GM18861 (cell line): ENCODE results near the gene TMF1.
A peak's percentile ranks its signal among the peaks of the same experiment; 100 is the strongest.

ENCODE experiments used
- ATAC-seq: cut with Tn5 transposase; IDR thresholded peaks from one replicate; pipeline ENCODE4 v1.9.1; 2021; ENCODE audit not compliant: unreplicated experiment

TMF1 gene

DNA sequence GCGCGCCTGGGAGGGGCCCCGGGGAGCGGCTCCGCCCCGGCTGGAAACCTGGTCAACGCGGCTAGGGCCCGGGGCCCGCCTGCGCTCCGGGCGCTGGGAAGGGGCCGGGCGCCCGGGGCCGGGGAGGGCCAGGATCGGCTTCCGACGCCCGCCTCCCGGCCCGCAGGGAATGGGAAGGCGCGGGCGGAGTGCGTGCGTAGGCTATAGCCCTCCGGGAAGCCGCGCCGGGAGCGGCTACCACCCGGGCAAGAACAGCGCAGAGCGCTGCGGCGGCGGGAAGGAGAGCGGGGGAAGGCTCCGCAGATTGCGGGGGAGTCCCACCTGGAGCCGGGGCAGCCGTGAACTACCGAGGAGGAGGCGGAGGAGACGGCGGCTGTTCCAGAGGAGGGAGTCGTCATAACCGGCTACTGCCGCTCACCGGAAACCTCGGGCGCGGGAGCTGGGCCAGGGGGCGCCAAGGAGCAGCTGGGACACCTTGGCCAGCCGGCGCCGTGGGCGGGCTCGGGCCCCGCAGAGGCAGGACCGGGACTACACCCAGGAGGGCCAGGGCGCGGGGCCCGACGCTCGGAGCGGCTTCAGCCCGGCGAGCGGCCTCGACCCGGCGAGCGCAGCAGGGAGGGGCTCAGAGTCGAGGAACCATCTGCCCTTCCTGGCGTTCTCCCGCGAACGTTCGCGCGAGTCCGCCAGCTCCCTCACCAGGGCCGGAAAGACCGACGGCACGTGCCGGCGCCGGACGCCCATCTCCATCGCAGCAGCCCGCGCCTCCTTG, 38.7 kb downstream of the TMF1 start, which contains the start of gene EOGT:
Gene EOGT (minus strand): TSS at position 432 of the 769 bp plus-strand sequence. CDS start 3,838 bp downstream, outside the sequence.
- peak; percentile 66 for ATAC-seq

- peak; percentile 36 for ATAC-seq
These were observed 39.3 kb downstream of the TMF1 start for GRCh38 chr3:69012800-69013252.

DNA sequence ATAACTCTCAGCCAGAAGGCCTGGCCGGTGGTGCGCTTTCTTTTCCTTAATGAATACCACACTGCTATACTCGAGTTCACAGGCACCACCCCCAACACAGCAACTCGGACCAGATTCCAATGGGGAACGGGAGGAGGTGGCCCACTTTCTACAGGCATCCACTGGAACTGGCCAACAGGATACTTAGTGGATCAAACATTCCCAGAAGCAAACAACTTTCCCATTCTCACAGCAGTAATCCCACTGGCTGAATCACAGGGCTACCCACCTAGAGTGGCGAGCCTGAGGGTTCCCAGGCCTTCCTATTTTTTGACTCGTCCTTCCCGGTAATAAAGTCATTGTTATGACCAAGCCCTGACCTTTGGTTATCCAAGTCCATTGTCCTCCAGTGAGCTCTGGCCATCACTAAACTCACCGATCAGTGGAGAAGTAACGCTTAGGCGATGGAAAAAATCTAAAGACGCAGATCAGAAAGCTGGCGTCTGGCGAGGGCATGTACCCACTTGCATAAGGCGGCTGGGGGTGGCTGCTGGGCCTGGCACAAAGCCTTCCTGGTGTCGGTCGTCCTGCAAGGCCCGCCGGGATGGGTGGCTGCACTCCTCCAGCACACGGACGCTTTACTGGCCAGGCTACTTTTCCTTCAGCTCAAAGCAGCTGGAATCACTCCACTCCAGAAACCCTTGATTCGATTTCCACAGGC, 39.9 kb downstream of the TMF1 start:
- ATAC-seq = no peak

- no peak for ATAC-seq
These were observed 40.9 kb downstream of the TMF1 start for GRCh38 chr3:69011096-69011730.

DNA sequence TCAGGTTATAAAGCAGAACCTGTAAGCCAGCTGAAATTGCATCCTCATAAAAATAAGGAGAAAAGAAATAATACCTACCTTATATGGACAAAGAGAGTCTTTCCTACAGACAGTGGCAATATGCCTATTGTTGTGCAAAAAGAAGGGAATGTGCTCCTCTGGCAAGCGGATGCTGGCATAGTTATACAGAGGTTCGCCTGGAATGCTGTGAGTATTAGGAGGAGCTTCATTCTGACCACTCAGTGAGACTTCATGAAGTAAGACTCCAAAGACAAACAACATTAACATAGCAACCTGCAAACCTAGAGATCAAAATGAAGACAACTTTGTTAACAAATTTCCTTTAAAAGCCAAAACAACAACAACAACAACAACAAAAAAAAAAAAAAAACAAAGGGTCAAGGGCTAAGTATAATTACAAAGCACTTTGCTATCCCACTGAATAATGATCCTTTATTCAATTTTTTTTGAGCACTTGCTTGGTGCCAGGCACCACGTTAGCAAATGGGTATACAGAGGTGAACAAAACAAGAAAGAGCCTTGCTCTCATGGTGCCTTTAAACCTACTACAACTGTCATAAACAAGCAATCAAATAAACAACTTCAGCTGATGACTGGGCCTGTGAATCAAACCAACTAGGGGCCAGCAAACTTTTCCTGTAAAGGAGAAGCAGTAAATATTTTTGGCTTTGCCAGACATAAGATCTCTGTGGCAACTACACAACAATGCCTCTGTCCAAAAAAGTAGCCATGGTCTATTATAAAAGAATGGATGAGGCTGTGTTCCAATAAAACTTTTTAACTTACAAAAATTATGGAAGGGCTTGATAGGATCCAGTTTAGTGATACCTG, 42.3 kb downstream of the TMF1 start:
- no peak for ATAC-seq

DNA sequence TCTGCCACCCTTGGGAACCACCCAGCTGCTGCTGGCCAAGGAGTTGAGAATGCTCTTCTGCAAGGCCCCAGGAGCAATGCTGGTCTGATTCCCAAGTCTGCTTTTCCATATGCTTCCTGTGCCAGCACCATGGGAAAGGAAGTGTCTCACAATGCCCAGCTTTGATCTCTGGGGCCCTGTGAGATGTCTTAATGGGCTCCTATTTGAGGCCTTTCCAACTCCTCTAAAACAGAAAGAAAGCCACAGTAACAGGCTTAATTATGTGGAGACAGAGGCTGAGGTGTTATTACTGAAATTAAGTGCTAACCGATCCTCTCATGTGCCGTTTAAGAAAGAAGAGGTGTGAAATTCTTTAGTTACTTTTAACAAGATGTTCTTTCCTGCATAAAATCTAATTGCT, 43.2 kb downstream of the TMF1 start:
- no peak for ATAC-seq

- ATAC-seq = no peak
These were observed 46.2 kb downstream of the TMF1 start for GRCh38 chr3:69005791-69006482.

GRCh38 chr3:69005071-69005790, 46.9 kb downstream of the TMF1 start:
- ATAC-seq = no peak

GRCh38 chr3:69004138-69004537, 48.0 kb downstream of the TMF1 start:
- ATAC-seq = no peak

GRCh38 chr3:68999605-69000004, 52.5 kb downstream of the TMF1 start:
- no peak for ATAC-seq

- no peak for ATAC-seq
These were observed 53.0 kb downstream of the TMF1 start for GRCh38 chr3:68999158-68999557.

DNA sequence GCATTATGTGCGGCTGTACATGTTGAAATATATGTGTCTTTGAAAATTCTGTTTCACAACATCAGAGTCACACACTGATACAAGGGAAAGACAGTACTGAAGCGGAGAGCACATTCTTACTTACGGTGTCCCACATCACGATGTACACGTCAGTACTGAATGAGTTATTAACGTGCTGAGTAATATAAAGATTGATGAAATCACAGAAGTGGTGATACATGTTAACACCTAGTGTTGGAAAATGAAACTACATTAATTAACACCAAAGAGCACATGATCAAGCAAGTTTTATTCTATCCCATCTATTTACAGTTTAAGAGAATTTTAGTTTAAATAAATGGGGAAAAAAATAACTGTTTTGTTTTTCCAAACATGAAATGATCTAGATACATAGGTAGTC, 54.2 kb downstream of the TMF1 start:
- ATAC-seq = no peak

- no peak for ATAC-seq
These were observed 55.7 kb downstream of the TMF1 start for GRCh38 chr3:68996356-68996995.

DNA sequence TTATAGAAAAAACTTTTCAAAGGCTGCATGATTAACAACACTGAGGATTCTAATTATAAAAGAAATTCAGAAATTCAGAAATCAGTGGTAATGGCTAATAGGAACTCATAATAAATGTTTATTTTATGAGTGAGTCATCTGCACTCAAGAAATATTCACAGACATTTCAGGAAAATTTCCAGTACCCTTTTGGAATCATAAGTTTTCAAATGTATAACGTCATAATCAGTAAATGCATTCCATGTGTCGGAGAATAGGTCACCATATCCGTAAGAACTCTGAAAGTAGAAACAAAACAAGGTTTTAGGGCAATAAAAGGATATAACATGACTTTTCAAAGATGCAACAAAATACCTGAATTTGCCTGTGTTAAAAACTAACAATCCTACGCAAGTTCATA, 63.4 kb downstream of the TMF1 start:
- ATAC-seq = no peak

DNA sequence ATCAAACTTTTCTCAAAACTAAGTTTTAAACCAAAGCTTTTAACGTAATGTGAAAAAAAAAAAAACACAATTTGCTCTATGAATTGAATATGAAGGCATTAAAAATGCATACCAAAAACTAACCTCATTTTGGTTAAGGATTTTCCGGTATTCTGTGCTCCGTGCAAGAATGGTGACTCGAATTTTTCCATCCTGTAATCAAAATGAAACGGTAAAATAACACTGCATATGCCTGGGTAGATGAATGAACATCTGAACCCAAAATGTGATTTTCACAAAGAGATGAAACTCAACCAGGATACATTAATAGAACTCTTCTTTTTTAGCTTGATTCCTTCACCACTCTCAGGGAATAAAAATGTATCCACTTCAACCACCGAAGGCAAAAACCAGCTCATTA, 64.8 kb downstream of the TMF1 start:
- ATAC-seq = no peak

GRCh38 chr3:68986496-68987208, 65.5 kb downstream of the TMF1 start:
- ATAC-seq = peak; percentile 42

DNA sequence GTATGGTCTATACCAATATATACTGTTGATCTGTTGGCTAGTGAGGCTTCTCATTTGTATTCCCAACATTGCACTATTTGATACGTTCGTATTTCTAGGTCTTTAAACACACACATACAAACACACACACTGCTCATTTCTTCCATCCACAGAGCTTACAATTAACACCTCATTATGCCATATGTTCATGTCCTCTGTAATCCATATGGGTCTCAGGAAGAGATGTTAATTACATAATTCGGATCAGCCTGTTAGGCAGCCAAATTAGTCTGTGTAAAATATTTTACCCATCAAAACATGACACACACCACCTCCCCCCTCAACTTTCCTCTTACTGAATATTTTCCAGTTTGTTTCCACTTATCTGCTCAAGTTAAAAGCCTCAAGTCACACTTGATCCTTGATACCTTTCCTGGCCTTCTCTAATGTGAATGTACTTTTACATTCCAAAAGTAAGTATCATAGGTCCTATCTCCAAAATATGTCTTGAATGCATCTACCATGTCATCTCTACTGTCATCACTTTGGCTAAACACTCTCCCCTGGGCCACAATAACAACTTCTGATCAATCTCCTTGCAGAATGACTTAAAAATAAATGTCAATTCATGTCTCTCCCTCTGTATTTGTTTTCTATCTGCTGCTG, 66.9 kb downstream of the TMF1 start:
- no peak for ATAC-seq

- no peak for ATAC-seq
These were observed 68.1 kb downstream of the TMF1 start for GRCh38 chr3:68984011-68984530.
